GM12873 (cell line): ENCODE results near the gene DCN.

Source experiments
- TF ChIP-seq, protein P1 (sequence below): IDR thresholded peaks from 2 replicates; pipeline ENCODE4 v1.5.1; 2012; ENCODE audit warnings: low read depth, mild to moderate bottlenecking, moderate library complexity, low read length, control low read depth; ENCODE audit not compliant: insufficient read depth; ENCODE audit errors: missing control alignments

DCN gene

DNA sequence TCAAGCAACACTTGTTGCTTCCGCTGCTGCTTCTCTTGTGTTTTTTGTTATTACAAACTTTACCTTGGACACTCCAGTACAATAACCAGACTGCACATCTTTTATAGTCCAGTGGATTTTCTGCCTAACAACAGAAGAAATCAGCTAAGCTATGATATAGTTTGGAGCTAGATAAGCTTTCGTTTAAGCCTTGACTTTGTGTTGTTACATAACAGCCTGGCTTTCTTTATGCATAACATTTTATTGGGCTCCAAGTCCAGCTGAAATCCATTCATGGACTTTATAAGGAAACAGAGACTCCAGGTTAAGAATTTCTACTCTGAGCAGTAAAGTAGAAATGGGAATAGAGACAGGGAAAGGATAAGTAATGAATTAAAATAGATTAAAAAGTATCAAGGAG lies 3.5 kb upstream of the DCN start:
- TF ChIP-seq, protein P1, sequence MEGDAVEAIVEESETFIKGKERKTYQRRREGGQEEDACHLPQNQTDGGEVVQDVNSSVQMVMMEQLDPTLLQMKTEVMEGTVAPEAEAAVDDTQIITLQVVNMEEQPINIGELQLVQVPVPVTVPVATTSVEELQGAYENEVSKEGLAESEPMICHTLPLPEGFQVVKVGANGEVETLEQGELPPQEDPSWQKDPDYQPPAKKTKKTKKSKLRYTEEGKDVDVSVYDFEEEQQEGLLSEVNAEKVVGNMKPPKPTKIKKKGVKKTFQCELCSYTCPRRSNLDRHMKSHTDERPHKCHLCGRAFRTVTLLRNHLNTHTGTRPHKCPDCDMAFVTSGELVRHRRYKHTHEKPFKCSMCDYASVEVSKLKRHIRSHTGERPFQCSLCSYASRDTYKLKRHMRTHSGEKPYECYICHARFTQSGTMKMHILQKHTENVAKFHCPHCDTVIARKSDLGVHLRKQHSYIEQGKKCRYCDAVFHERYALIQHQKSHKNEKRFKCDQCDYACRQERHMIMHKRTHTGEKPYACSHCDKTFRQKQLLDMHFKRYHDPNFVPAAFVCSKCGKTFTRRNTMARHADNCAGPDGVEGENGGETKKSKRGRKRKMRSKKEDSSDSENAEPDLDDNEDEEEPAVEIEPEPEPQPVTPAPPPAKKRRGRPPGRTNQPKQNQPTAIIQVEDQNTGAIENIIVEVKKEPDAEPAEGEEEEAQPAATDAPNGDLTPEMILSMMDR, result no peak

- TF ChIP-seq, protein P1, result no peak
These were observed 2.8 kb upstream of the DCN start for GRCh38 chr12:91185421-91185820.

DNA sequence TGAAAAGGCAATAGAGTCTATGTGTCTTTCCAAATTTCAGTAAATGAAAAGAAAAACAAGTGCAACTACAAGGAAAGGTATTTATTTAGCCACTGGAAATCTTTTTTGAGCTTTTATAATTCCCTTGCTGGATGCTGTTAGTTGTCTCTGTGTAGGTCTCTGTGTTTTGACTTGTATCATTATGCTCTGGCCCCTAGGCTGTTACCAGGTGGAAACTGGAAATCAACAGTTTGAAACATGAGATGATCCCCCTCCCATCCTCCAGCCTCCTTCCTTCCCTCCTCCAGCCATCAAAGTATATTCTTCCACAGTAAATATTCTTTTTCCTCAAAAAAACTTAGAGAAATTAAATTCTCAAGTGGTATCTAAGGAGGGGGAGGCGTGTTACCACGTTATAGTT lies 934 bp upstream of the DCN start:
- TF ChIP-seq, protein P1, result no peak

DNA sequence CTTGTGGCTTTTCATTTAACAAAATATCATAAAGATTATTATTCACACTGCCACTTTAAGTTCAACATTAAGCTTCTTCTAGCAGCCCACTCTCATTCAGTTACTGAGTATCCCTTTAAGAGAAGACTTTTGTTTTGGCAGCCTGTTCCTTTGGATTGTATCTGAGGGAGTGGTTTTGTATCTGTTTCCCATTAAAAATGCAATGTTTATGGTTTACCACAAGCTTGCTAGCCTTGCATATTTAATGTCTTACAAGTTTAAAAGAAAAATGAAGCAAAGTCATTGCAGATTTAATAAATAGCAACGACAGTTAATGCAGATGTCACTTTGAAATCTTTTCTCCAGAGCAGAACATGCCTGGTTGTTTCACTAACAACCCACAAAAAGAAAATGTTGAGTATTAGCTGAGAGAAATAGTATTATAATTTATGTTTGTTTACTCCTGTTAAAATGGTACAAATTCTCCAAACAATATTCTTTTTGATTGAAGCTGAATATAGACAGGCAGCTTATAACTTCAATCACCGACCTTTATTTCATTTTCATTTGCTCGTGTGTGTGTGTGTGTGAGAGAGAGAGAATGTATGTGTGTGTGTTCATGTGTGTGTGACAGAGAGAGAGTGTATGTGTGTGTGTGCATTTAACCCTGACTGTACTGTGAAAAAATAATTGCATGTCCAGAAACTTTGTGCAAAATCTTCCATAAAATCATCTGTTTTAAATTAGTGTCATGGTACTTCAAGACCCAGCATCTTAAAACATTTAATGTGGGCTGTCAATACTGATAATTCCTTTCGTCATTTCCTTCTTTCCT lies 1.8 kb downstream of the DCN start:
- TF ChIP-seq, protein P1, result no peak

DNA sequence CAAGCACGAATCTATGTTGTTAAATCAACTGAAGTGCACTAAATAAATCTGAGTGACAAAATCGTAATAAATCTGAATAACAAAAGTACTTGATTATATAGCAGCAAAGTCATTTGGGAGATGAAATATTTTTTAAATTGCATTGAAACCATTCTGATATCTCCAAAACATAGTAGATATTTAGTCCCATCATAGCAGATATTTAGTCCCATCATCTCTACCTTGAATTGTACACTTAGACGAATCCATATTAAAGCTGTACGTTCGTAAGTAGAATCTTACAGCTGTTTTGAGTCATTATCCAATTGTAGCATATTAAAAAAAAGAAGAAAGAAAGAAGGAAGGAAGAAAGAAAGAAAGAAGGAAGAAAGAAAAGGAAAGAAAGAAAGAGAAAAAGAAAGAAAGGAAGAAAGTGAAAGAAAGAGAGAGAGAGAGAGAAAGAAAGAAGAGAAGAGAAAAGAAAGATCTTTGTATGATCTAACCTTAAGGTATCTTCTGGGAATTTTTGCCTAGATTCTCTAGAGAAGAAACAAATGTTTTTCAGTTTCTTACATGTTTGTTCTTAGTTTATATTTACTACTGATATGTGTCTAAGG lies 2.6 kb downstream of the DCN start:
- TF ChIP-seq, protein P1, result no peak

- TF ChIP-seq, protein P1, result no peak
These were observed 3.3 kb downstream of the DCN start for GRCh38 chr12:91179315-91179714.

- TF ChIP-seq, protein P1, result no peak
These were observed 3.8 kb downstream of the DCN start for GRCh38 chr12:91178781-91179180.
